ENCODE results near the gene SDK1. TPM values are rescaled to one million over a fixed set of nuclear protein-coding genes. Genes with fewer than 3 reads are reported as not detected.

Gene SDK1
- polyA plus RNA-seq, 2 of the 4 experiments (the other 2 are of a cell fraction) = 0.12 to 0.28 TPM

DNA sequence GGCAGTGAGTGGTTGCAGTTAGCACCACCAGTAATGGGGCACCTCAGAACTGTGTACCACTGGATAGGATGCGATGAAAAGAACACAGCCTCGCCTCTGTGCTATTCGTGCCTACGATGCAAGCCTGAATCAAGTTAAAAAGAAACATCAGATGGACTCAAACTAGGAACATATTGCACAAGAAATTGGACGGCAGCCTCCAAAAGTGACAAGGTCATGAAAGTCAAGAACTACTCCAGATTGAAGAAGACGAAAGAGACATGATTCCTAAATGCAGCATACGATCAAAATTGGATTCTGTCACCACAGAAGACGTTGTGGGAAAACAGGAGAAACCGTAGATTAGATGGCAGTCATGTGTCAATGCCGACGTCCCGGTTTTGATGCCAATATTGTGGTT lies 732.9 kb downstream of the SDK1 start (continued):
- no peak for TF ChIP-seq NFE2L2 (conservative IDR thresholded peaks at IDR 0.05; ENCODE audit: low read length)
- TF ChIP-seq HMGXB4 (CRISPR knock-in tag; IDR thresholded peaks at IDR 0.05; ENCODE audit: borderline replicate concordance) = no peak

GRCh38 chr7:4037308-4037707 lies 736.3 kb downstream of the SDK1 start:
- no peak for TF ChIP-seq MYC (IDR thresholded peaks at IDR 0.05; ENCODE audit: borderline replicate concordance, low read length)
- TF ChIP-seq HDAC2 (IDR thresholded peaks at IDR 0.05) = no peak
- no peak for TF ChIP-seq ZNF302 (CRISPR knock-in tag; IDR thresholded peaks at IDR 0.05)
- no peak for TF ChIP-seq HOXB13 (CRISPR knock-in tag; IDR thresholded peaks at IDR 0.05; ENCODE audit: low read depth)
- no peak for TF ChIP-seq ESRRA (IDR thresholded peaks at IDR 0.05; ENCODE audit: borderline replicate concordance, low read length)
- Histone ChIP-seq H3K4me2 (no peak overlapping the region), H3K27ac (no peak overlapping the region), H3K4me1 (no peaks in the 10 kb centered on the region), H3K4me3 (no peak overlapping the region), H3K9me3 (no peaks in the 10 kb centered on the region)
- 30% methylated on average over 4 of the region's 4 CpGs for WGBS (ENCODE audit: missing lambda C conversion rate)
- DNase-seq (ENCODE audit: low read depth in 1 of 2, low spot score in 1 of 2) (no peak), ATAC-seq (no peak), FAIRE-seq (no peak)
- ChIA-PET POLR2A (no interaction called here), CTCF (interaction anchor here (0.6 kb wide), 1 partner anchor 984 kb away, joined by 3 read pairs; no protein-coding TSS in a partner anchor)

DNA sequence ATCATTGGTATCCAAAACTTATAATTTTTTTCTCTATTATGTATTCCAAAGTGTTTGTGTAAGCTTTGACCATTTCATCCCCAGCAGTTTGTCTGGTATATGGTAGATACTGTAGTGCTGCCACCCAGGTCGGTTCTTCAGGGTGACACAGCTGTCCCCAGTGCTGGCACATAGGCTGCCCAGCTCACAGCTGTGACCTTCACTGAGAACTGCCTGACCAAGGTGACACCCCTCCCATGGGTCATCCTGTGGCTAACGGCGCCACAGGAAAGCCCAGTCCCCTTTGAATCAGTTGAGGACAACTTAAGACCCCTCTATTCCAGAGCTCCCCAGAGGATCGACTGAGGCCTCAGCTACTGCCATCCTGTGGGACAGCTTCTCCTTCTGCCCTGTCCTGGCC lies 736.8 kb downstream of the SDK1 start:
- Histone ChIP-seq H3K4me2 (no peak overlapping the region), H3K4me3 (no peak overlapping the region), H3K4me1 (no peaks in the 10 kb centered on the region), H3K27ac (no peak overlapping the region), H3K9me3 (no peaks in the 10 kb centered on the region)
- 48% methylated on average over 4 of the region's 4 CpGs for WGBS (ENCODE audit: missing lambda C conversion rate)
- ATAC-seq (no peak), FAIRE-seq (no peak), DNase-seq (ENCODE audit: low read depth in 1 of 2, low spot score in 1 of 2) (no peak)
- ChIA-PET CTCF (interaction anchor here (1.2 kb wide), 1 partner anchor 845 kb away, joined by 3 read pairs; the partner anchor contains the start of gene RADIL), POLR2A (no interaction called here)
- TF ChIP-seq NR3C1 (IDR thresholded peaks at IDR 0.05) (no peak), RCOR1 (IDR thresholded peaks at IDR 0.05; ENCODE audit: low read depth, low read length) (no peak), GATA3 (IDR thresholded peaks at IDR 0.05; ENCODE audit: borderline replicate concordance) (no peak), ZC3H11A (IDR thresholded peaks at IDR 0.05) (no peak), EP300 (IDR thresholded peaks at IDR 0.05) (no peak), FOSB (CRISPR knock-in tag; IDR thresholded peaks at IDR 0.05) (no peak), CHD2 (IDR thresholded peaks at IDR 0.05; ENCODE audit: low read length, partially characterized antibody) (no peak), KDM1A (IDR thresholded peaks at IDR 0.05; ENCODE audit: low read depth) (no peak), MAZ (IDR thresholded peaks at IDR 0.05; ENCODE audit: borderline replicate concordance, low read depth, low read length) (no peak), SMC3 (IDR thresholded peaks at IDR 0.05) (no peak), HEYL (CRISPR knock-in tag; IDR thresholded peaks at IDR 0.05) (no peak), TP53 (CRISPR knock-in tag; IDR thresholded peaks at IDR 0.05) (no peak), ATOH8 (CRISPR knock-in tag; IDR thresholded peaks at IDR 0.05; ENCODE audit: low read depth) (no peak), RAD21 (conservative IDR thresholded peaks at IDR 0.05 in 1 of 2, IDR thresholded peaks at IDR 0.05 in 1 of 2) (no peak), FOXS1 (CRISPR knock-in tag; IDR thresholded peaks at IDR 0.05) (no peak), HES2 (IDR thresholded peaks at IDR 0.05) (no peak), EHF (CRISPR knock-in tag; IDR thresholded peaks at IDR 0.05) (no peak)
- TF ChIP-seq, protein P1, sequence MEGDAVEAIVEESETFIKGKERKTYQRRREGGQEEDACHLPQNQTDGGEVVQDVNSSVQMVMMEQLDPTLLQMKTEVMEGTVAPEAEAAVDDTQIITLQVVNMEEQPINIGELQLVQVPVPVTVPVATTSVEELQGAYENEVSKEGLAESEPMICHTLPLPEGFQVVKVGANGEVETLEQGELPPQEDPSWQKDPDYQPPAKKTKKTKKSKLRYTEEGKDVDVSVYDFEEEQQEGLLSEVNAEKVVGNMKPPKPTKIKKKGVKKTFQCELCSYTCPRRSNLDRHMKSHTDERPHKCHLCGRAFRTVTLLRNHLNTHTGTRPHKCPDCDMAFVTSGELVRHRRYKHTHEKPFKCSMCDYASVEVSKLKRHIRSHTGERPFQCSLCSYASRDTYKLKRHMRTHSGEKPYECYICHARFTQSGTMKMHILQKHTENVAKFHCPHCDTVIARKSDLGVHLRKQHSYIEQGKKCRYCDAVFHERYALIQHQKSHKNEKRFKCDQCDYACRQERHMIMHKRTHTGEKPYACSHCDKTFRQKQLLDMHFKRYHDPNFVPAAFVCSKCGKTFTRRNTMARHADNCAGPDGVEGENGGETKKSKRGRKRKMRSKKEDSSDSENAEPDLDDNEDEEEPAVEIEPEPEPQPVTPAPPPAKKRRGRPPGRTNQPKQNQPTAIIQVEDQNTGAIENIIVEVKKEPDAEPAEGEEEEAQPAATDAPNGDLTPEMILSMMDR (IDR thresholded peaks at IDR 0.05) = no peak
- TF ChIP-seq, protein P2, sequence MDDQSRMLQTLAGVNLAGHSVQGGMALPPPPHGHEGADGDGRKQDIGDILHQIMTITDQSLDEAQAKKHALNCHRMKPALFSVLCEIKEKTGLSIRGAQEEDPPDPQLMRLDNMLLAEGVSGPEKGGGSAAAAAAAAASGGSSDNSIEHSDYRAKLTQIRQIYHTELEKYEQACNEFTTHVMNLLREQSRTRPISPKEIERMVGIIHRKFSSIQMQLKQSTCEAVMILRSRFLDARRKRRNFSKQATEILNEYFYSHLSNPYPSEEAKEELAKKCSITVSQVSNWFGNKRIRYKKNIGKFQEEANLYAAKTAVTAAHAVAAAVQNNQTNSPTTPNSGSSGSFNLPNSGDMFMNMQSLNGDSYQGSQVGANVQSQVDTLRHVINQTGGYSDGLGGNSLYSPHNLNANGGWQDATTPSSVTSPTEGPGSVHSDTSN (IDR thresholded peaks at IDR 0.05) = no peak

Data from A549 (cell line).